Progenitor cell of endocrine pancreas (in vitro differentiated cells): ENCODE measurements around the gene ADAMTS17. TPM values are rescaled to one million over a fixed set of nuclear protein-coding genes. Genes with fewer than 3 reads are reported as not detected.

Experiments
- DNase-seq: peaks from one replicate; pipeline ENCODE4 v3.0.0; 2021; ENCODE audit warnings: low spot score; ENCODE audit not compliant: unreplicated experiment
- H3K27ac Mint-ChIP-seq: 2 replicates; pipeline ENCODE4 v1.8.0; 2021; ENCODE audit warnings: mild to moderate bottlenecking, moderate library complexity, mixed read lengths
- H3K27me3 Mint-ChIP-seq: 2 replicates; pipeline ENCODE4 v1.8.0; 2021; ENCODE audit warnings: mixed read lengths
- H3K36me3 Mint-ChIP-seq: 2 replicates; pipeline ENCODE4 v1.8.0; 2022; ENCODE audit warnings: mixed read lengths; ENCODE audit not compliant: insufficient read depth
- H3K4me1 Mint-ChIP-seq: 2 replicates; pipeline ENCODE4 v1.8.0; 2021; ENCODE audit warnings: low read depth, mixed read lengths
- H3K4me3 Mint-ChIP-seq: 2 replicates; pipeline ENCODE4 v1.8.0; 2021; ENCODE audit warnings: low read depth, mild to moderate bottlenecking, moderate library complexity, mixed read lengths
- H3K9me3 Mint-ChIP-seq: 2 replicates; pipeline ENCODE4 v1.8.0; 2021; ENCODE audit warnings: low read depth, mixed read lengths
- total RNA-seq: library from RNA; stranded (reverse); gene quantifications from 2 replicates; pipeline ENCODE4 v1.2.1, GENCODE V29; 2021
- TF ChIP-seq, protein P1 (sequence below): fragments of 200-600 bp; sonication (generic); IDR thresholded peaks from one replicate; pipeline ENCODE4 v1.5.0; 2021; ENCODE audit warnings: antibody characterized with exemption, mild to moderate bottlenecking; ENCODE audit not compliant: unreplicated experiment

The ADAMTS17 gene
- total RNA-seq, 1 donor from 2014 or later = 3.5 TPM

DNA sequence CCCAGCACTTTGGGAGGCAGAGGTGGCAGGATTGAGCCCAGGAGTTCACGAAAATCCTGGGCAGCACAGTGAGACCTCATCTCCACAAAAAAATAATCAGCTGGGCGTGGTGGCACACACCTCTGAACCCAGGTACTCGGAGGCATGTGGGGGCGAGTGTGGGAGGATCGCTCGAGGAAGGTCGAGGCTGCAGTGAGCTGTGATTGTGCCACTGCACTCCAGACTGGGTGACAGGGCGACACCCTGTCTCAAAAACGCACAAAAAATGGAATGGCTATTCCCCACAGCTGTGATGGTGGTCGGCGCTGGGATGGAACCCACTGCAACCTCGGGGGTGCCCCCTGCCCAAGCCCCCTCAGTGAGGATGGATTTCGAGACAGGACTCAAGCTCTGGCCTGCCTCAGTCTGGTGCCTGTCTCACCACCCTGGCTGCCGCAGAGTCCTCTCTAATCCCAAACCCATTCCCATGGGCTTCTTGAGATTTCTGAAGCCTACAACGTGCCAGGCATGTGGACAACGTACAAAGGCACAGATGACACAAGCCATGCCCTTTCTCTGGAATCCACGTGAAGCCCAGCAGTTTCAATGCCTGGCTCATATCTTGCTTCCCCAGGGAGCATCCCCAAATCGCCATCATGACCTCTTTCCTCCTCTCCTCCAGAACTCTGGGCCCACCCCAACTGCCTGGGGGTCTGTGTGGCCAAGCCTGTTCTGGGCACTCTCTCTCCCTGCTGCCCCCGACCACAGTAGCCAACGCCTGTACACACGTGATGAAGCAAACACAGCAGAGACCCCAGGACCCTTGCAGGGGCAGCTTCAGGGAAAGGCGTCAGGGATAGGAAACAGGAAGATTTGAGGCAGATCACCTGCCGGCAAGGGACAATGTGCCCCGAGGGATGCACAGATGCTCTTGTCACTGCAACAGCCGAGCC is 32.4 kb downstream of the ADAMTS17 start:
- H3K4me1 Mint-ChIP-seq = peaks cover 15% of the 10 kb centered on the region
- H3K36me3 Mint-ChIP-seq = peaks cover 1% of the 10 kb centered on the region
- H3K27me3 Mint-ChIP-seq = peaks cover 5% of the 10 kb centered on the region
- no peak overlapping the region for H3K27ac Mint-ChIP-seq
- TF ChIP-seq, protein P1, sequence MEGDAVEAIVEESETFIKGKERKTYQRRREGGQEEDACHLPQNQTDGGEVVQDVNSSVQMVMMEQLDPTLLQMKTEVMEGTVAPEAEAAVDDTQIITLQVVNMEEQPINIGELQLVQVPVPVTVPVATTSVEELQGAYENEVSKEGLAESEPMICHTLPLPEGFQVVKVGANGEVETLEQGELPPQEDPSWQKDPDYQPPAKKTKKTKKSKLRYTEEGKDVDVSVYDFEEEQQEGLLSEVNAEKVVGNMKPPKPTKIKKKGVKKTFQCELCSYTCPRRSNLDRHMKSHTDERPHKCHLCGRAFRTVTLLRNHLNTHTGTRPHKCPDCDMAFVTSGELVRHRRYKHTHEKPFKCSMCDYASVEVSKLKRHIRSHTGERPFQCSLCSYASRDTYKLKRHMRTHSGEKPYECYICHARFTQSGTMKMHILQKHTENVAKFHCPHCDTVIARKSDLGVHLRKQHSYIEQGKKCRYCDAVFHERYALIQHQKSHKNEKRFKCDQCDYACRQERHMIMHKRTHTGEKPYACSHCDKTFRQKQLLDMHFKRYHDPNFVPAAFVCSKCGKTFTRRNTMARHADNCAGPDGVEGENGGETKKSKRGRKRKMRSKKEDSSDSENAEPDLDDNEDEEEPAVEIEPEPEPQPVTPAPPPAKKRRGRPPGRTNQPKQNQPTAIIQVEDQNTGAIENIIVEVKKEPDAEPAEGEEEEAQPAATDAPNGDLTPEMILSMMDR = no peak
- H3K4me3 Mint-ChIP-seq = no peak overlapping the region
- no peak for DNase-seq
- peaks cover 6% of the 10 kb centered on the region for H3K9me3 Mint-ChIP-seq

DNA sequence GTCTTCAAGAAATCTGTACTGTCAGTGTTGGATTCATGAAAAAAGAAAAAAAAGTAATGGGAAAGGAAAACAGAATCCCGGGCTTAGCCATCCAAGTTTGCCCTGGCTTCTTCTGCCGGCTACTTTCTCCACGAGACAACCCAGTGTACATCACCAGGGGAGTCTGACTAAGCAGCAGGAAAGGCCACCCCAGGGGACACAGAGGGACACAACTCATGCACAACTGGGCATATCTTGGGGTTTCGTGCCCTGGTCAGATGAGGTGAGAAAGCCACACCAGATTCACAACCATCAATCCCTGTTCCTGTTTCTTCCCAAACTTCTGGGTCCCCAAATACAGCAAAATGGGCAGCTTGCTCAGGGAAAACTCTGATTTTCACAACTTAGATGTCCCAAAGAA is 33.2 kb downstream of the ADAMTS17 start:
- no peak overlapping the region for H3K4me3 Mint-ChIP-seq
- DNase-seq = no peak
- peaks cover 3% of the 10 kb centered on the region for H3K27me3 Mint-ChIP-seq
- H3K36me3 Mint-ChIP-seq = peaks cover 1% of the 10 kb centered on the region
- no peak overlapping the region for H3K27ac Mint-ChIP-seq
- TF ChIP-seq, protein P1 = no peak
- peaks cover 6% of the 10 kb centered on the region for H3K9me3 Mint-ChIP-seq
- peaks cover 15% of the 10 kb centered on the region for H3K4me1 Mint-ChIP-seq

DNA sequence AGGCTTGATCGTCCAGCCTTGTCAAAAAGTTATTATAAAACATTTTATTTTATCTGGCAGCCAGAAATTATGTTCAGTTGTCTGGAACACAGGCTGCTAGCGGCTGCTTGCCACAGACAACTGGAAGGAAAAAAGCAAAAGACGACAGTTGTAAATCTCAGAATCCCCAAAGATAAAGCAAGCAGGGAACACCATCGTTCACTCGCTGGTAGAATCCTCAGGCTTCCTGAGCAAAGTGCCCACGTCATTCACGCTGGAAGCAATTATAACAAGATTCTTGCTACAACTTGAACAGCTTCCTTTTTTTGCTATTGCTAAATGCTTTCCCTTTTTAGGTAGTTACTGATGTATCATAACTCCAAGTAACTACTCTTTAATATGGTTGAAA is 33.6 kb downstream of the ADAMTS17 start:
- TF ChIP-seq, protein P1 = no peak
- Mint-ChIP-seq H3K9me3 (peaks cover 6% of the 10 kb centered on the region), H3K36me3 (peaks cover 1% of the 10 kb centered on the region), H3K4me3 (no peak overlapping the region), H3K27me3 (peaks cover 3% of the 10 kb centered on the region), H3K27ac (no peak overlapping the region), H3K4me1 (peaks cover 15% of the 10 kb centered on the region)
- no peak for DNase-seq

DNA sequence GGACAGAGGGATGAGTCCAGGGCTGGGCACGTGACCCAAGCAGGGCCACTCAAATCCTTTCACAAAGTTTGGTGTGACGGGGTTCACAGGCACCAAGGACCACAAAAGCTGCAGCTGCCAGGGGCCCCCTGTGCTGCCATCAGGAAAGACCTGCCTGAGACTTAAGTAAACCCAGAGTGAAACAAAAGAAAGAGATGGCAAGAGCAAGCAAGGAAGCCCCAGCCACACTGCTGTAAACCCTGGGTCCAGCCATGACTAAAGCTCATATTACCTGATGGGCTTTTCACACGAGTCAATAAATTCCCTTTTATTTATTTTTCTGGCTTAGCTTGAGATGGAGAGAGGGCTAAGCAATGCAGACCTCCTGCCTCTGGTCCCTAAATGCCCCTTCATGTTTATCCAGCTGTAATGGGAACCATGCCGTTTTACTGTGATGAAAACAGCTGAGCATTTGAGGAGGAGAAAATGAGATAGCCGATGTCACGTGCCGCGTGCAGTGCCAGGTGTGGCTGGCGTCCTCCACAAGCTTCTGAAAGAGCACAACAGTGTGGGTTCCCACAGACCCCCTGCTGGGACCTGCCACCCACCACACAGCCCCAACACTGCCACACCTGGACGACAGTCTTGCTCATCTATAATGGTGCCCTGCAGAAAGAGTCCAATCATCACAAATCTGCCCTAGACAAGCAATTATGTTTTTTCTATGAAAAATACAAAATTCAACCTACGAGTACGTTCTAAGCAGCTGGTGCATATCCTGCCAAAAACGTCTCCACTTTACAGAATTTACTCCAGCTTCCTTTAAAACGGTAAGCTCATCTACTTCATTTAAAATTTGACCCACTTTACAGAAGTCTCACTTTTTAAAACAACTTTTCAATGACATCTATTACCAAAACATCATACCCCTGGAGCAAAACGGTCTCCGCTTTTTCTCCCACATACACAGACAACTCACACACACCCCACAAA is 34.2 kb downstream of the ADAMTS17 start:
- Mint-ChIP-seq H3K4me1 (peaks cover 15% of the 10 kb centered on the region), H3K9me3 (peaks cover 6% of the 10 kb centered on the region), H3K27ac (no peak overlapping the region), H3K27me3 (peaks cover 3% of the 10 kb centered on the region), H3K36me3 (peaks cover 1% of the 10 kb centered on the region), H3K4me3 (no peak overlapping the region)
- TF ChIP-seq, protein P1 = no peak
- DNase-seq = no peak

DNA sequence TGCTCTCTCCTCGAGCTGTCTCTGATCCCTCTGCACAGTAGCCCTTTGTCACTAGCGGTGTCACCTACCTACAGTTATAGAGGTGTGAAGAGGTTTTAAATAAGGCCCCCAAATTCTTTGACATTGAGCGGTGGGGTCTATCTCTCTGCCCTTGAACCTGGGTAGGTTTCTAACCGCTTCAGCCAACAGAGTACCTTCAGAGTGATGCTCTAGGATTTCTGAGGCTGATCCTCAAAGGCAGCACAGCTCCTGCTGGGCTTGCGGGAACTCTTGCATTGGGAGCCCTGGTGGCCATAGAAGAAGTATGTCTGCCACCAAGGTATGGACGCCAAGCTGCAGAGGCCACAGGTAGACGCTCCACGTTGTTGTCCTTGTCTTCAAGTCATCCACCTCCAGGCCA is 35.7 kb downstream of the ADAMTS17 start:
- H3K4me3 Mint-ChIP-seq = no peak overlapping the region

More for the DNA sequence above, 35.7 kb downstream of the ADAMTS17 start:
- DNase-seq = no peak
- Mint-ChIP-seq H3K27ac (no peak overlapping the region), H3K4me1 (peaks cover 15% of the 10 kb centered on the region), H3K27me3 (peaks cover 3% of the 10 kb centered on the region), H3K36me3 (peaks cover 2% of the 10 kb centered on the region), H3K9me3 (peaks cover 5% of the 10 kb centered on the region)
- TF ChIP-seq, protein P1 = no peak
